GM12892 (cell line): ENCODE results near the gene VPS45.

ENCODE experiments used
- POLR2A ChIP-seq: IDR thresholded peaks from 2 replicates; pipeline ENCODE4 v1.6.1; 2011; ENCODE audit warnings: low read depth, low read length, control low read depth
- POLR2AphosphoS5 ChIP-seq: IDR thresholded peaks from 2 replicates; pipeline ENCODE4 v1.6.1; 2011; ENCODE audit warnings: low read depth, low read length, control low read depth

GRCh38 chr1:150109586-150109985 is 42.0 kb downstream of the VPS45 start:
- no peak for TF ChIP-seq POLR2A
- no peak for TF ChIP-seq POLR2AphosphoS5
